KBM-7 (cell line): ENCODE data around the gene LYZL6.
A peak's percentile ranks its signal among the peaks of the same experiment; 100 is the strongest.

Source experiments
- DNase-seq: peaks from one replicate; pipeline ENCODE4 v3.0.0-alpha.2; 2015
- in situ Hi-C: fragments of 300-500 bp; cut with MboI; formaldehyde crosslinking; loops from 2 replicates; pipeline ENCODE4 v1.14.3; 2020; ENCODE audit warnings: low sequenced_read_pairs, low pct_unique_long_range_greater_than_20kb, mixed read lengths

The LYZL6 gene, protein sequence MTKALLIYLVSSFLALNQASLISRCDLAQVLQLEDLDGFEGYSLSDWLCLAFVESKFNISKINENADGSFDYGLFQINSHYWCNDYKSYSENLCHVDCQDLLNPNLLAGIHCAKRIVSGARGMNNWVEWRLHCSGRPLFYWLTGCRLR

DNA sequence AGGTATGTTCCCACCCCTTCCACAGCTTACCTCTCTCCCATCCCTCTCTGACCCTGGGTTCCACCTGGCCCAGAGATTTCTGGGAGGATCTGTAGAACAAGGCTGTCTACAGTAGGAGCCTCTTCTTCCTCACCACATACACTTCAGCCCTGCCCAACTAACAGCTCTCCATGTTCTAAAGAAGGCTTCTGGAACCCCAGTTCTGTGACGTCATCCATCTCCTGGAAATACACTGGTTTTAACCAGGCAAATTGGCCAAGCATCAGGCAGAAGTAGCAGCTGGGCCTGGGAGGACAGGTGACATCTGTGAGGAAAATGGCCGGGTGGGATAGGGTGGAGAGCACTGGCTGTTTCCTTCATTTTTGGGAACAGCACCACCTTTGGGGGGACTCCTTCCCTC is at the start of gene LYZL6:
TSS of gene LYZL6 (minus strand) at position 177 of the 400 bp plus-strand sequence. CDS start 4,357 bp downstream, outside the sequence.
- DNase-seq = no peak
- in situ Hi-C loops = no loop called here

DNA sequence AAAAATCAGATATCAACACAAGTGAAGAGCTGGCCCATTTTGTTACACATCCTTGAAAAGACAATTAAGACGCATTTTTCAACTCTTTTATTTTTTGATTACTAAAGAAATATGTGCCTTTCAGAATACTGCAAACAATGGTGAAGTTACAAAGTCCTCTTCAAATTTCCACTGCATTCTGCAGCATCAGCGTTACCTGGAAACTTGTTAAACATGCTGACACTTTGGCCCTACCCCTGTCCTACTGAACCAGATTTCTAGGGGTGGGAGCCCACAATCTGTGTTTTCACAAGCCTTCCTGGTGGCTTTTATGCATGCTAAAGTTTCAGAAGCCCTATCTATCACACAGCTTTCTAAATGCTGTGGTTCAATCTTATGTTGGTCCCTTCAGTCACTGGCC is 47.6 kb upstream of the LYZL6 start:
- in situ Hi-C loops = no loop called here
- DNase-seq = no peak

- in situ Hi-C loops = no loop called here
- no peak for DNase-seq
Observed at GRCh38 chr17:35988164-35988563, 44.7 kb upstream of the LYZL6 start.

DNA sequence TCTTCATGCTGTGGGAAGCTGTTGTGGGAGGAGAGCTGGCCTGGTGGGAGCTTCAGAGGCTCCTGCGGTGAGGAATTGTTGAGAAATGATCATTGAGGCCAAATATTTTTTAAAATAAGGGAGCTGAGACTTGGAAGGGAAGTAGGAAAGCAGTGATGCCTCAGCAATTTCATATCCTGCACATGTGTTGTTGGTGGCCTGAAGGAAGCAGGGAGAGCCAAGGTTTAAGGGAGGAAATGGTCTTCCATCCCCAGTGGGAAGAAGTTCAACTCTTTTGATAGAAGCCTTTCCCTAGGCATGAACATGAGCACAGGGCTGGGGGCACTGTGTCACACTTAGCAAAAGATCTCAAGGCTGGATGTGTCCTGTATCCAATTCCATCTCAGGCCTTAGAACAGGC is 43.1 kb upstream of the LYZL6 start, which contains the start of gene CCL14:
TSS of gene CCL14 (minus strand) at position 87 of the 400 bp plus-strand sequence. CDS start at position 7, 80 bp downstream.
- in situ Hi-C loops = no loop called here
- DNase-seq = no peak

GRCh38 chr17:35984140-35984539 is 40.6 kb upstream of the LYZL6 start:
- in situ Hi-C loops = no loop called here
- DNase-seq = no peak

DNA sequence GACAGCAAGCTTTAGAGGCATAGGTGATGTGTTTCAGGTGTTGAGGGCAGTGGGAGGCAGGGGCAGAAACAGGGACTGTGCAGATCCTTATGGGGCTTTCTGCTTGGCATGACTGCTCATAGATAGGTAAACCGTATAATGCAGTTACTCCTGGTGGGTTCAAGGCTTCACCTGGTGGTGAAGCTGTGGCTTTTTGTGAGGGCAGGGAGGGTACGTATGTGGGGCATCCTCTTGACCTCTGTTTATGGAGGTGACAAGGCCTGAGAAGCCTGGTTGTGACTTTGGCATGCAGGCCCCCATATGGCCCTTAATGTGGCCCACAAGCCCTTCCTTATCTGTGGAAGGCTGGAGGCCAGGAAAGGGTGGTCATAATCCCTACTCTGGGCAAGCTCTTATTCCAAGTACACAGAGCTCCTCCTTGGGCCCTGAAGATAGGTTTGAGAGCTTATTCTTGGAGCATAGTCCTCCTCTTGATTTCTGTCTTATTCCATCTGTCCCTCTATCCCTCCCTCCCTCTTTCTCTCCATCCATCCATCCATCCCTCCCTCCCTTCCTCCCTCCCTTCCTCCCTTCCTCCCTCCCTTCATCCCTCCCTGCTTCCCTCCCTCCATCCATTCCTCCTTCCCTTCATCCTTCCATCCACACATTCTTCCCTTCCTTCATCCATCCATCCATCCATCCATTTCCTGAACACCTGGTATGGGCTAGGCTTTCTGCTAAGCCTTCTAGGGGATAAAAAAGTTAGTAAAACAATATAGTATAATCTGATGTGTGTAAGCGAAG is 39.1 kb upstream of the LYZL6 start:
- in situ Hi-C loops = no loop called here
- no peak for DNase-seq

DNA sequence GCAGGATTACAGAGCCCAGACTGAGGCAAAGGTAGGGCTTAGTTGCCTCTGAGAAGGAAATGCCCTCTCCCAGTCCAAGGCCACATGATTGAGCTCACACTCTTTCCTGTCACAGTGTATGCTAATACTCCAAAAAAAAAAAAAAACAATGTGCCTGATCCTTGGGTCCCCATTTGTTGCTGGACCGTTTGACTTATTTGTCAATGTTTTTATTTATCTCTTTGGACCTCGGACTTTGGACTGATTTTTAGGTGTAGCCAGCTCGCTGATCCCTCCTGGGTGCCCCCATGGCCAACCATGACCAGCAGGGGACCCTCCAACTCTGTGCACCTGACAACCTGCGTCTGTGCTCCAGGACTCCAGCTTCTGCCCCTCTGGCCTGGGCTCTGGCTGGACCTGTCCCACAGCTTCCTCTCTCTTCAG is 38.4 kb upstream of the LYZL6 start:
- in situ Hi-C loops = no loop called here

GRCh38 chr17:35981246-35981645 is 37.7 kb upstream of the LYZL6 start, which contains the start of gene CCL16:
CCL16 (minus strand) TSS chr17:35981497; CDS start chr17:35981420, 77 bp downstream.
- in situ Hi-C loops = no loop called here
- no peak for DNase-seq

More for the DNA sequence above, 38.4 kb upstream of the LYZL6 start:
- DNase-seq = peak; percentile 11

GRCh38 chr17:35978346-35978745 is 34.8 kb upstream of the LYZL6 start:
- no peak for DNase-seq
- in situ Hi-C loops = no loop called here

- no peak for DNase-seq
- in situ Hi-C loops = no loop called here
Observed at GRCh38 chr17:35977509-35977908, 34.0 kb upstream of the LYZL6 start.

- in situ Hi-C loops = no loop called here
- DNase-seq = no peak
Observed at GRCh38 chr17:35973333-35974260, 30.1 kb upstream of the LYZL6 start.

DNA sequence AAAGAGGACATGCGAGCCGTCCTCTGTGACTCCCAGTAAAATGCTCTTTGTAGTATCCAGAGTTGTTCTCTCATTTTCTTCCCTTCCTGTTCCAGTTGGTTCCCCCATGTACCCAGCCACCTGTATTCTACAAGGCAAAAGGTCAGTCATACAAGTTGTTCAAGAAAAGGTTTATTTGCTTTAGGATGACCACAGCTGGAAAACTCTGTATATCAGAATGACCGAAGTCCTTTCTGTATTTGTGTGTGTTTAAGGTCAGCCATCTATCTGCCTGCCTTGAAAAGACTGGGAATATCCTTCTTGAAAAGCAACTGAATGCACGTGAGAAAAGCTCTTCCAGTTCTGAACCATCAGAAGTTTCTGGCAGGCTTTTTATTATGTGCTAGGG is 29.4 kb upstream of the LYZL6 start:
- in situ Hi-C loops = no loop called here
- no peak for DNase-seq

DNA sequence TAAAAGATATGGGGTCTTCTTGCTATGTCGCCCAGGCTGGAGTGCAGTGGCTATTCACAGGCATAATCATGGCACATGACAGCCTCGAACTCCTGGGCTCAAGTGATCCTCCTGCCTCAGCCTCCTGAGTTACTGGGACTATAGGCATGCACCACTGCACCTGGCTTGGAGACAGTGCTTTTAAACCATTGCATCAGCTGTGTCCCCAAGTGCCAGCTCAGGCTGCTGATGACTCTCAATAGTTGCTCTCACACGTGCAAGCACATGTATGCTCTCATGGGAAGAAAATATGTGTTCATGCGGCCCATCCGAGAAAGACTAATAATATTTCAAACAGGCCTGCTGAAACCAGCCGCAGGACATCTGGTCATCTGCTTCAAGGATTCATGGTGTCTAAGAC is 29.0 kb upstream of the LYZL6 start:
- in situ Hi-C loops = no loop called here

GRCh38 chr17:35972066-35972465 is 28.6 kb upstream of the LYZL6 start:
- no peak for DNase-seq
- in situ Hi-C loops = no loop called here

More for the DNA sequence above, 29.0 kb upstream of the LYZL6 start:
- DNase-seq = no peak

- in situ Hi-C loops = no loop called here
- peak; percentile 74 for DNase-seq
Observed at GRCh38 chr17:35969558-35970380, 26.3 kb upstream of the LYZL6 start.

GRCh38 chr17:35968520-35969054 is 25.1 kb upstream of the LYZL6 start:
- no peak for DNase-seq
- in situ Hi-C loops = no loop called here

DNA sequence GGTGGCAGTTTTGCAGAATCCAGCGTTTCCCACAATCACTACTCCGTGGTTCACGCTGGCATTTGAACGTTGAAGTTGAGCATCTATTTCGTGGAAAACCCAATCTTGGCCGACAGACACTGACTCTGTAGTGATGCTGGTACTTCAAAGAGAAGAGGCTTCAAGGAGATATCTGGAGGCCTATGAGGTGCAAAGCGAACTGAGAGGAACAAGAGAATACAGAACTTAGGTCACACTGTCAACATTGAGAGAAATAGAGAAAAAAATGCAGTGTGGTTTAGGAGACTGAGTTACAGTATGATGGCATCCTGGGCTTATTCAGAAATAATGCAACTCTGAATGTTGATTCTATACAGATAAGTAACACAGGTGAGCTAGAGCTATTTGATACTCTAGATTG is 21.8 kb upstream of the LYZL6 start:
- in situ Hi-C loops = no loop called here
- DNase-seq = no peak

- no peak for DNase-seq
- in situ Hi-C loops = no loop called here
Observed at GRCh38 chr17:35963663-35964062, 20.1 kb upstream of the LYZL6 start.

GRCh38 chr17:35953720-35954119 is 10.2 kb upstream of the LYZL6 start:
- in situ Hi-C loops = no loop called here
- DNase-seq = no peak
